HG02884 (cell line): Measurements from ENCODE around the gene TFEB.
A peak's percentile ranks its signal among the peaks of the same experiment; 100 is the strongest.

Experiments used
- ATAC-seq: cut with Tn5 transposase; IDR thresholded peaks from one replicate; pipeline ENCODE4 v1.9.1; 2021; ENCODE audit warnings: mild to moderate bottlenecking, moderate library complexity; ENCODE audit not compliant: unreplicated experiment

The TFEB gene

GRCh38 chr6:41724228-41724580 lies 11.2 kb downstream of the TFEB start:
- ATAC-seq, result no peak

- ATAC-seq, result peak; percentile 75
These were observed 11.7 kb downstream of the TFEB start for GRCh38 chr6:41723530-41724227.

GRCh38 chr6:41722969-41723529 lies 12.4 kb downstream of the TFEB start:
- ATAC-seq, result no peak

- no peak for ATAC-seq
These were observed 14.0 kb downstream of the TFEB start for GRCh38 chr6:41721414-41721813.

GRCh38 chr6:41720783-41721182 lies 14.6 kb downstream of the TFEB start:
- ATAC-seq, result no peak

GRCh38 chr6:41720262-41720620 lies 15.2 kb downstream of the TFEB start:
- no peak for ATAC-seq

GRCh38 chr6:41719436-41720261 lies 15.8 kb downstream of the TFEB start:
- ATAC-seq, result no peak

GRCh38 chr6:41718828-41719227 lies 16.6 kb downstream of the TFEB start:
- no peak for ATAC-seq

GRCh38 chr6:41717392-41717736 lies 18.0 kb downstream of the TFEB start:
- ATAC-seq, result no peak

- ATAC-seq, result no peak
These were observed 18.7 kb downstream of the TFEB start for GRCh38 chr6:41716516-41717391.

- ATAC-seq, result no peak
These were observed 19.5 kb downstream of the TFEB start for GRCh38 chr6:41715795-41716515.

GRCh38 chr6:41714556-41715273 lies 20.7 kb downstream of the TFEB start:
- no peak for ATAC-seq

GRCh38 chr6:41713650-41714291 lies 21.6 kb downstream of the TFEB start:
- peak; percentile 52 for ATAC-seq

- ATAC-seq, result no peak
These were observed 22.2 kb downstream of the TFEB start for GRCh38 chr6:41713159-41713649.

- ATAC-seq, result no peak
These were observed 22.7 kb downstream of the TFEB start for GRCh38 chr6:41712651-41713103.

- ATAC-seq, result no peak
These were observed 23.9 kb downstream of the TFEB start for GRCh38 chr6:41711323-41712038.

GRCh38 chr6:41709375-41709774 lies 26.0 kb downstream of the TFEB start:
- no peak for ATAC-seq

- no peak for ATAC-seq
These were observed 26.6 kb downstream of the TFEB start for GRCh38 chr6:41708856-41709255.
